ENCODE data around the gene CCDC200. TPM values are rescaled to one million over a fixed set of nuclear protein-coding genes. Genes with fewer than 3 reads are reported as not detected.
A peak's percentile ranks its signal among the peaks of the same experiment; 100 is the strongest.

Gene CCDC200
- total and polyA plus RNA-seq, 2 of the 13 experiments (the other 11 are each of a cell fraction or from before 2014, with no cell fraction given) = not detected

GRCh38 chr17:43216762-43217613 is 11.4 kb downstream of the CCDC200 start (continued):
- 0 out of 2 replicates have a peak, but pooled peaks have one; percentile 35 for TF ChIP-seq ZNF547 (CRISPR knock-in tag; IDR thresholded peaks at IDR 0.05)
- TF ChIP-seq ZBTB34 (CRISPR knock-in tag; IDR thresholded peaks at IDR 0.05) = peak; percentile 90; the same call in 1 of the 2 replicates
- peak; percentile 92 for TF ChIP-seq SAP130 (CRISPR knock-in tag; IDR thresholded peaks at IDR 0.05; ENCODE audit: low read depth)
- TF ChIP-seq ZNF761 (CRISPR knock-in tag; conservative IDR thresholded peaks at IDR 0.05) = peak; percentile 97
- peak; percentile 90 for TF ChIP-seq ZMAT3 (CRISPR knock-in tag; conservative IDR thresholded peaks at IDR 0.05)
- TF ChIP-seq, protein P1, sequence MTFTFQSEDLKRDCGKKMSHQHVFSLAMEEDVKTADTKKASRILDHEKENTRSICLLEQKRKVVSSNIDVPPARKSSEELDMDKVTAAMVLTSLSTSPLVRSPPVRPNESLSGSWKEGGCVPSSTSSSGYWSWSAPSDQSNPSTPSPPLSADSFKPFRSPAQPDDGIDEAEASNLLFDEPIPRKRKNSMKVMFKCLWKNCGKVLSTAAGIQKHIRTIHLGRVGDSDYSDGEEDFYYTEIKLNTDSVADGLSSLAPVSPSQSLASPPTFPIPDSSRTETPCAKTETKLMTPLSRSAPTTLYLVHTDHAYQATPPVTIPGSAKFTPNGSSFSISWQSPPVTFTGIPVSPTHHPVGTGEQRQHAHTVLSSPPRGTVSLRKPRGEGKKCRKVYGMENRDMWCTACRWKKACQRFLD (CRISPR knock-in tag; IDR thresholded peaks at IDR 0.05; ENCODE audit: borderline replicate concordance) = no peak
- TF ChIP-seq, protein P2, sequence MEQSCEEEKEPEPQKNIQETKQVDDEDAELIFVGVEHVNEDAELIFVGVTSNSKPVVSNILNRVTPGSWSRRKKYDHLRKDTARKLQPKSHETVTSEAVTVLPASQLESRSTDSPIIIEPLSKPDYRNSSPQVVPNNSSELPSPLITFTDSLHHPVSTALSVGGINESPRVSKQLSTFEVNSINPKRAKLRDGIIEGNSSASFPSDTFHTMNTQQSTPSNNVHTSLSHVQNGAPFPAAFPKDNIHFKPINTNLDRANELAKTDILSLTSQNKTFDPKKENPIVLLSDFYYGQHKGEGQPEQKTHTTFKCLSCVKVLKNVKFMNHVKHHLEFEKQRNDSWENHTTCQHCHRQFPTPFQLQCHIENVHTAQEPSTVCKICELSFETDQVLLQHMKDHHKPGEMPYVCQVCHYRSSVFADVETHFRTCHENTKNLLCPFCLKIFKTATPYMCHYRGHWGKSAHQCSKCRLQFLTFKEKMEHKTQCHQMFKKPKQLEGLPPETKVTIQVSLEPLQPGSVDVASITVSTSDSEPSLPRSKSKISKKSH (CRISPR knock-in tag; IDR thresholded peaks at IDR 0.05; ENCODE audit: borderline replicate concordance) = no peak
- peak; percentile 95 for TF ChIP-seq ASH2L (IDR thresholded peaks at IDR 0.05; ENCODE audit: insufficient read length, low read depth, low read length)
- TF ChIP-seq ZNF792 (CRISPR knock-in tag; IDR thresholded peaks at IDR 0.05) = peak; percentile 88; the same call in 1 of the 2 replicates
- TF ChIP-seq HNRNPH1 (optimal IDR thresholded peaks at IDR 0.05; ENCODE audit: low read depth, low read length) = no peak
- peak; percentile 85; the same call in 1 of the 2 replicates for TF ChIP-seq ZNF589 (CRISPR knock-in tag; conservative IDR thresholded peaks at IDR 0.05)
- TF ChIP-seq ZSCAN12 (CRISPR knock-in tag; IDR thresholded peaks at IDR 0.05) = peak; percentile 31; the same call in 1 of the 2 replicates
- TF ChIP-seq, protein P3, sequence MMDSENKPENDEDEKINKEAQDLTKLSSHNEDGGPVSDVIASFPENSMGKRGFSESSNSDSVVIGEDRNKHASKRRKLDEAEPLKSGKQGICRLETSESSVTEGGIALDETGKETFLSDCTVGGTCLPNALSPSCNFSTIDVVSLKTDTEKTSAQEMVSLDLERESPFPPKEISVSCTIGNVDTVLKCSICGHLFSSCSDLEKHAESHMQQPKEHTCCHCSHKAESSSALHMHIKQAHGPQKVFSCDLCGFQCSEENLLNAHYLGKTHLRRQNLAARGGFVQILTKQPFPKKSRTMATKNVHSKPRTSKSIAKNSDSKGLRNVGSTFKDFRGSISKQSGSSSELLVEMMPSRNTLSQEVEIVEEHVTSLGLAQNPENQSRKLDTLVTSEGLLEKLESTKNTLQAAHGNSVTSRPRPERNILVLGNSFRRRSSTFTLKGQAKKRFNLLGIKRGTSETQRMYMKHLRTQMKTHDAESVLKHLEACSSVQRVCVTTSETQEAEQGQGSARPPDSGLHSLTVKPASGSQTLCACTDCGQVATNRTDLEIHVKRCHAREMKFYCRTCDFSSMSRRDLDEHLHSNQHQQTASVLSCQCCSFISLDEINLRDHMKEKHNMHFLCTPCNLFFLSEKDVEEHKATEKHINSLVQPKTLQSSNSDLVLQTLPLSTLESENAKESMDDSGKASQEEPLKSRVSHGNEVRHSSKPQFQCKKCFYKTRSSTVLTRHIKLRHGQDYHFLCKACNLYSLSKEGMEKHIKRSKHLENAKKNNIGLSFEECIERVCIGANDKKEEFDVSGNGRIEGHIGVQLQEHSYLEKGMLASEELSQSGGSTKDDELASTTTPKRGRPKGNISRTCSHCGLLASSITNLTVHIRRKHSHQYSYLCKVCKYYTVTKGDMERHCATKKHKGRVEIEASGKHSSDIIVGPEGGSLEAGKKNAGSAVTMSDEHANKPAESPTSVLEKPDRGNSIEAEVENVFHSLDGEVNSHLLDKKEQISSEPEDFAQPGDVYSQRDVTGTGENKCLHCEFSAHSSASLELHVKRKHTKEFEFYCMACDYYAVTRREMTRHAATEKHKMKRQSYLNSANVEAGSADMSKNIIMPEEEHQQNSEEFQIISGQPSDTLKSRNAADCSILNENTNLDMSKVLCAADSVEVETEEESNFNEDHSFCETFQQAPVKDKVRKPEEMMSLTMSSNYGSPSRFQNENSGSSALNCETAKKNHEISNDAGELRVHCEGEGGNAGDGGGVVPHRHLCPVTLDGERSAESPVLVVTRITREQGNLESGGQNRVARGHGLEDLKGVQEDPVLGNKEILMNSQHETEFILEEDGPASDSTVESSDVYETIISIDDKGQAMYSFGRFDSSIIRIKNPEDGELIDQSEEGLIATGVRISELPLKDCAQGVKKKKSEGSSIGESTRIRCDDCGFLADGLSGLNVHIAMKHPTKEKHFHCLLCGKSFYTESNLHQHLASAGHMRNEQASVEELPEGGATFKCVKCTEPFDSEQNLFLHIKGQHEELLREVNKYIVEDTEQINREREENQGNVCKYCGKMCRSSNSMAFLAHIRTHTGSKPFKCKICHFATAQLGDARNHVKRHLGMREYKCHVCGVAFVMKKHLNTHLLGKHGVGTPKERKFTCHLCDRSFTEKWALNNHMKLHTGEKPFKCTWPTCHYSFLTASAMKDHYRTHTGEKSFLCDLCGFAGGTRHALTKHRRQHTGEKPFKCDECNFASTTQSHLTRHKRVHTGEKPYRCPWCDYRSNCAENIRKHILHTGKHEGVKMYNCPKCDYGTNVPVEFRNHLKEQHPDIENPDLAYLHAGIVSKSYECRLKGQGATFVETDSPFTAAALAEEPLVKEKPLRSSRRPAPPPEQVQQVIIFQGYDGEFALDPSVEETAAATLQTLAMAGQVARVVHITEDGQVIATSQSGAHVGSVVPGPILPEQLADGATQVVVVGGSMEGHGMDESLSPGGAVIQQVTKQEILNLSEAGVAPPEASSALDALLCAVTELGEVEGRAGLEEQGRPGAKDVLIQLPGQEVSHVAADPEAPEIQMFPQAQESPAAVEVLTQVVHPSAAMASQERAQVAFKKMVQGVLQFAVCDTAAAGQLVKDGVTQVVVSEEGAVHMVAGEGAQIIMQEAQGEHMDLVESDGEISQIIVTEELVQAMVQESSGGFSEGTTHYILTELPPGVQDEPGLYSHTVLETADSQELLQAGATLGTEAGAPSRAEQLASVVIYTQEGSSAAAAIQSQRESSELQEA (CRISPR knock-in tag; IDR thresholded peaks at IDR 0.05; ENCODE audit: not compliant biosample characterization) = no peak
- TF ChIP-seq HMG20B (CRISPR knock-in tag; conservative IDR thresholded peaks at IDR 0.05) = 0 out of 2 replicates have a peak, but pooled peaks have one; percentile 40

Data from HepG2 (cell line).